Measurements from ENCODE around the gene GKN2.

DNA sequence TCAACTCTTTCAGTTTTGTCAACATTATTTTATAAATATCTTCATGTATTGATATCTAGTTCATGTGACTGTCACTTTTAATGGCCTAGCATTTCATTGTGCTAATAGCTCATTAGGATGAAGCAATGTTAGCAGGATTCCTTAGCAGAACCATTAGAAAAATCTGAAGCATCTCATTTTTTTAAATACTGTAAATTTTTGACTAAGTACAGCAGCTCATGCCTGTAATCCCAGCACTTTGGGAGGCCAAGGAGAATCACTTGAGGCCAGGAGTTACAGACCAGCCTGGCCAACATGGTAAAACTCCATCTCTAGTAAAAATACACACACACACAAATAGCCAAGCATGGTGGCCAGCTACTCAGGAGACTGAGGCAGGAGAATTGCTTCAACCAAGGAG is 44.7 kb upstream of the GKN2 start:
- TF ChIP-seq, protein P1, sequence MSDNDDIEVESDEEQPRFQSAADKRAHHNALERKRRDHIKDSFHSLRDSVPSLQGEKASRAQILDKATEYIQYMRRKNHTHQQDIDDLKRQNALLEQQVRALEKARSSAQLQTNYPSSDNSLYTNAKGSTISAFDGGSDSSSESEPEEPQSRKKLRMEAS (CRISPR knock-in tag; IDR thresholded peaks at IDR 0.05) = no peak
- TF ChIP-seq, protein P2, sequence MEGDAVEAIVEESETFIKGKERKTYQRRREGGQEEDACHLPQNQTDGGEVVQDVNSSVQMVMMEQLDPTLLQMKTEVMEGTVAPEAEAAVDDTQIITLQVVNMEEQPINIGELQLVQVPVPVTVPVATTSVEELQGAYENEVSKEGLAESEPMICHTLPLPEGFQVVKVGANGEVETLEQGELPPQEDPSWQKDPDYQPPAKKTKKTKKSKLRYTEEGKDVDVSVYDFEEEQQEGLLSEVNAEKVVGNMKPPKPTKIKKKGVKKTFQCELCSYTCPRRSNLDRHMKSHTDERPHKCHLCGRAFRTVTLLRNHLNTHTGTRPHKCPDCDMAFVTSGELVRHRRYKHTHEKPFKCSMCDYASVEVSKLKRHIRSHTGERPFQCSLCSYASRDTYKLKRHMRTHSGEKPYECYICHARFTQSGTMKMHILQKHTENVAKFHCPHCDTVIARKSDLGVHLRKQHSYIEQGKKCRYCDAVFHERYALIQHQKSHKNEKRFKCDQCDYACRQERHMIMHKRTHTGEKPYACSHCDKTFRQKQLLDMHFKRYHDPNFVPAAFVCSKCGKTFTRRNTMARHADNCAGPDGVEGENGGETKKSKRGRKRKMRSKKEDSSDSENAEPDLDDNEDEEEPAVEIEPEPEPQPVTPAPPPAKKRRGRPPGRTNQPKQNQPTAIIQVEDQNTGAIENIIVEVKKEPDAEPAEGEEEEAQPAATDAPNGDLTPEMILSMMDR (IDR thresholded peaks at IDR 0.05) = no peak
- TF ChIP-seq, protein P3, sequence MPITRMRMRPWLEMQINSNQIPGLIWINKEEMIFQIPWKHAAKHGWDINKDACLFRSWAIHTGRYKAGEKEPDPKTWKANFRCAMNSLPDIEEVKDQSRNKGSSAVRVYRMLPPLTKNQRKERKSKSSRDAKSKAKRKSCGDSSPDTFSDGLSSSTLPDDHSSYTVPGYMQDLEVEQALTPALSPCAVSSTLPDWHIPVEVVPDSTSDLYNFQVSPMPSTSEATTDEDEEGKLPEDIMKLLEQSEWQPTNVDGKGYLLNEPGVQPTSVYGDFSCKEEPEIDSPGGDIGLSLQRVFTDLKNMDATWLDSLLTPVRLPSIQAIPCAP (CRISPR knock-in tag; IDR thresholded peaks at IDR 0.05) = no peak
- TF ChIP-seq CREM (CRISPR knock-in tag; IDR thresholded peaks at IDR 0.05) = no peak
- TF ChIP-seq, protein P4, sequence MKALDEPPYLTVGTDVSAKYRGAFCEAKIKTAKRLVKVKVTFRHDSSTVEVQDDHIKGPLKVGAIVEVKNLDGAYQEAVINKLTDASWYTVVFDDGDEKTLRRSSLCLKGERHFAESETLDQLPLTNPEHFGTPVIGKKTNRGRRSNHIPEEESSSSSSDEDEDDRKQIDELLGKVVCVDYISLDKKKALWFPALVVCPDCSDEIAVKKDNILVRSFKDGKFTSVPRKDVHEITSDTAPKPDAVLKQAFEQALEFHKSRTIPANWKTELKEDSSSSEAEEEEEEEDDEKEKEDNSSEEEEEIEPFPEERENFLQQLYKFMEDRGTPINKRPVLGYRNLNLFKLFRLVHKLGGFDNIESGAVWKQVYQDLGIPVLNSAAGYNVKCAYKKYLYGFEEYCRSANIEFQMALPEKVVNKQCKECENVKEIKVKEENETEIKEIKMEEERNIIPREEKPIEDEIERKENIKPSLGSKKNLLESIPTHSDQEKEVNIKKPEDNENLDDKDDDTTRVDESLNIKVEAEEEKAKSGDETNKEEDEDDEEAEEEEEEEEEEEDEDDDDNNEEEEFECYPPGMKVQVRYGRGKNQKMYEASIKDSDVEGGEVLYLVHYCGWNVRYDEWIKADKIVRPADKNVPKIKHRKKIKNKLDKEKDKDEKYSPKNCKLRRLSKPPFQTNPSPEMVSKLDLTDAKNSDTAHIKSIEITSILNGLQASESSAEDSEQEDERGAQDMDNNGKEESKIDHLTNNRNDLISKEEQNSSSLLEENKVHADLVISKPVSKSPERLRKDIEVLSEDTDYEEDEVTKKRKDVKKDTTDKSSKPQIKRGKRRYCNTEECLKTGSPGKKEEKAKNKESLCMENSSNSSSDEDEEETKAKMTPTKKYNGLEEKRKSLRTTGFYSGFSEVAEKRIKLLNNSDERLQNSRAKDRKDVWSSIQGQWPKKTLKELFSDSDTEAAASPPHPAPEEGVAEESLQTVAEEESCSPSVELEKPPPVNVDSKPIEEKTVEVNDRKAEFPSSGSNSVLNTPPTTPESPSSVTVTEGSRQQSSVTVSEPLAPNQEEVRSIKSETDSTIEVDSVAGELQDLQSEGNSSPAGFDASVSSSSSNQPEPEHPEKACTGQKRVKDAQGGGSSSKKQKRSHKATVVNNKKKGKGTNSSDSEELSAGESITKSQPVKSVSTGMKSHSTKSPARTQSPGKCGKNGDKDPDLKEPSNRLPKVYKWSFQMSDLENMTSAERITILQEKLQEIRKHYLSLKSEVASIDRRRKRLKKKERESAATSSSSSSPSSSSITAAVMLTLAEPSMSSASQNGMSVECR (CRISPR knock-in tag; IDR thresholded peaks at IDR 0.05; ENCODE audit: borderline replicate concordance) = no peak
- TF ChIP-seq, protein P5, sequence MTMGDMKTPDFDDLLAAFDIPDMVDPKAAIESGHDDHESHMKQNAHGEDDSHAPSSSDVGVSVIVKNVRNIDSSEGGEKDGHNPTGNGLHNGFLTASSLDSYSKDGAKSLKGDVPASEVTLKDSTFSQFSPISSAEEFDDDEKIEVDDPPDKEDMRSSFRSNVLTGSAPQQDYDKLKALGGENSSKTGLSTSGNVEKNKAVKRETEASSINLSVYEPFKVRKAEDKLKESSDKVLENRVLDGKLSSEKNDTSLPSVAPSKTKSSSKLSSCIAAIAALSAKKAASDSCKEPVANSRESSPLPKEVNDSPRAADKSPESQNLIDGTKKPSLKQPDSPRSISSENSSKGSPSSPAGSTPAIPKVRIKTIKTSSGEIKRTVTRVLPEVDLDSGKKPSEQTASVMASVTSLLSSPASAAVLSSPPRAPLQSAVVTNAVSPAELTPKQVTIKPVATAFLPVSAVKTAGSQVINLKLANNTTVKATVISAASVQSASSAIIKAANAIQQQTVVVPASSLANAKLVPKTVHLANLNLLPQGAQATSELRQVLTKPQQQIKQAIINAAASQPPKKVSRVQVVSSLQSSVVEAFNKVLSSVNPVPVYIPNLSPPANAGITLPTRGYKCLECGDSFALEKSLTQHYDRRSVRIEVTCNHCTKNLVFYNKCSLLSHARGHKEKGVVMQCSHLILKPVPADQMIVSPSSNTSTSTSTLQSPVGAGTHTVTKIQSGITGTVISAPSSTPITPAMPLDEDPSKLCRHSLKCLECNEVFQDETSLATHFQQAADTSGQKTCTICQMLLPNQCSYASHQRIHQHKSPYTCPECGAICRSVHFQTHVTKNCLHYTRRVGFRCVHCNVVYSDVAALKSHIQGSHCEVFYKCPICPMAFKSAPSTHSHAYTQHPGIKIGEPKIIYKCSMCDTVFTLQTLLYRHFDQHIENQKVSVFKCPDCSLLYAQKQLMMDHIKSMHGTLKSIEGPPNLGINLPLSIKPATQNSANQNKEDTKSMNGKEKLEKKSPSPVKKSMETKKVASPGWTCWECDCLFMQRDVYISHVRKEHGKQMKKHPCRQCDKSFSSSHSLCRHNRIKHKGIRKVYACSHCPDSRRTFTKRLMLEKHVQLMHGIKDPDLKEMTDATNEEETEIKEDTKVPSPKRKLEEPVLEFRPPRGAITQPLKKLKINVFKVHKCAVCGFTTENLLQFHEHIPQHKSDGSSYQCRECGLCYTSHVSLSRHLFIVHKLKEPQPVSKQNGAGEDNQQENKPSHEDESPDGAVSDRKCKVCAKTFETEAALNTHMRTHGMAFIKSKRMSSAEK (CRISPR knock-in tag; IDR thresholded peaks at IDR 0.05; ENCODE audit: borderline replicate concordance) = no peak

Data from WTC11 (cell line).